Sigmoid colon (tissue), 7 donors: Measurements from ENCODE around the gene TOM1L2. TPM values are rescaled to one million over a fixed set of nuclear protein-coding genes. Genes with fewer than 3 reads are reported as not detected.

Source experiments
- DNase-seq: peaks from one replicate; pipeline ENCODE4 v3.0.0-alpha.2; 2019
- H3K27ac ChIP-seq, 4 donors: fragments of 200-600 bp; sonication (generic); one replicate each; pipeline ENCODE4 v1.5.1; 2016 to 2019; ENCODE audit warnings: mild to moderate bottlenecking in 1 of 4
- H3K27me3 ChIP-seq, 3 donors: fragments of 200-600 bp; sonication (generic); one replicate each; pipeline ENCODE4 v1.5.1; 2019; ENCODE audit warnings: mild to moderate bottlenecking in 1 of 3
- H3K36me3 ChIP-seq, 4 donors: fragments of 200-600 bp; sonication (generic); one replicate each; pipeline ENCODE4 v1.5.1; 2016 to 2019
- H3K4me1 ChIP-seq, 4 donors: fragments of 200-600 bp; sonication (generic); one replicate each; pipeline ENCODE4 v1.5.1; 2017 to 2019
- H3K4me3 ChIP-seq, 4 donors: fragments of 200-600 bp; sonication (generic); one replicate each; pipeline ENCODE4 v1.5.1; 2017 to 2019; ENCODE audit warnings: mild to moderate bottlenecking in 2 of 4, moderate library complexity in 1 of 4
- H3K9me3 ChIP-seq, 4 donors: fragments of 200-600 bp in 3 of 4; sonication (generic) in 3 of 4; one replicate each; pipeline versions ENCODE4 v1.5.1 to v1.6.1; 2013 to 2019
- EP300 ChIP-seq, 4 donors: sonication (generic); formaldehyde crosslinking; IDR thresholded peaks; one replicate each; pipeline ENCODE4 v1.6.1; 2017; ENCODE audit warnings: antibody characterized with exemption in 4 of 4
- POLR2A ChIP-seq, 2 donors: fragments of 450-650 bp; IDR thresholded peaks; one replicate each; pipeline ENCODE4 v1.6.1; 2016; ENCODE audit warnings: antibody characterized with exemption in 2 of 2, mild to moderate bottlenecking in 2 of 2, moderate library complexity in 2 of 2
- POLR2AphosphoS5 ChIP-seq, 4 donors: sonication (generic); formaldehyde crosslinking; IDR thresholded peaks; one replicate each; pipeline ENCODE4 v1.6.1; 2017; ENCODE audit warnings: antibody characterized with exemption in 4 of 4
- WGBS, 2 donors: extraction: QIAGEN DNeasy Blood & Tissue Kit; methylation state at CpG; one replicate each; pipeline ENCODE4 v1.1.7; 2013; 5-methylcytosine and 5-hydroxymethylcytosine counted together
- intact Hi-C: fragments of 100-400 bp; cut with DNase I; formaldehyde crosslinking; loops from one replicate; pipeline ENCODE4 v1.15.1; 2023
- polyA plus RNA-seq, 3 donors: library from polyadenylated mRNA; stranded (reverse); fragments of 200-250 nt; gene quantifications; one replicate each; pipeline ENCODE4 v1.2.3, GENCODE V29; 2013
- total RNA-seq, 4 donors: library from RNA; depleted of rRNA; stranded (reverse); fragments of >200 nt; gene quantifications; one replicate each; pipeline ENCODE4 v1.1.0, GENCODE V29; 2016
- TF ChIP-seq, protein P1 (sequence below), 4 experiments: fragments of 450-650 bp in 3 of 4; fragments of 200-600 bp in 1 of 4; IDR thresholded peaks; one replicate each; pipeline ENCODE4 v1.5.1; 2016 to 2019; ENCODE audit warnings: antibody characterized with exemption in 4 of 4, mild to moderate bottlenecking in 3 of 4, moderate library complexity in 2 of 4
- donor health status: healthy with polysubstance abuse.
- donor health status: Bipolar disorder and iron deficiency.
- donor health status: healthy.

Gene TOM1L2
- total and polyA plus RNA-seq, 7 donors = 13.8 to 215 (median 43.3) TPM

DNA sequence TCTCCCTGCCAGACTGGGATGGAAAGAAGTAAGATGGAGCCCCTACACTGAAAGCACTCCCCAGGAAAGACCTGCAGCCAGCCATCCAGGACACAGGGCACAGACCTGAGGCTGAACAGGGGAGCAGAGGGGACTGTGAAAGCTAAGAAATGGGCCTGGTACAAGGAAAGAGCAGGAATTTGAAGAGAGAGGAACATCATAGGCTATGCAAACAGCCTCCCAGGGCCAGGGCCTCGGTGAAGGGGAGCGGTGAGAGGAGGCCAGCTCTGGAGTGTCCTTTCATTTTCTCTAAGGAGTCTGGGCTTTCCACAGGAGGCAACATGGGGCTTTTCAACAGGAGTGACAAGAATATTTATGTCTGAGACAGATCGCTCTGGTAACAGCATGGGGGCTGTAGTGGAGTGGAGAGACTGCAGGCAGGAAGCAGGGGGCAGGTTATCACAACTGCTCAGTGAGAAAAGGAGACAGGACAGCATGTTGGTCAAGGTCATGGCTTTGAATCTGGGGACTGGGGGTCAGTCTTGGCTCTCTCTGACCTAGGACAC, 50.1 kb downstream of the TOM1L2 start:
- Histone ChIP-seq H3K4me1 (peaks cover 0 to 64% (median 55%) of the 10 kb centered on the region in 4 donors), H3K27ac (peak overlapping the region; percentile 58 to 81 (median 76)), H3K27me3 (no peaks in the 10 kb centered on the region), H3K9me3 (no peaks in the 10 kb centered on the region), H3K36me3 (no peaks in the 10 kb centered on the region), H3K4me3 (no peak overlapping the region)
- TF ChIP-seq POLR2A (IDR thresholded peaks at IDR 0.05) (no peak), POLR2AphosphoS5 (IDR thresholded peaks at IDR 0.05) (no peak), EP300 (IDR thresholded peaks at IDR 0.05) (no peak)
- TF ChIP-seq, protein P1, sequence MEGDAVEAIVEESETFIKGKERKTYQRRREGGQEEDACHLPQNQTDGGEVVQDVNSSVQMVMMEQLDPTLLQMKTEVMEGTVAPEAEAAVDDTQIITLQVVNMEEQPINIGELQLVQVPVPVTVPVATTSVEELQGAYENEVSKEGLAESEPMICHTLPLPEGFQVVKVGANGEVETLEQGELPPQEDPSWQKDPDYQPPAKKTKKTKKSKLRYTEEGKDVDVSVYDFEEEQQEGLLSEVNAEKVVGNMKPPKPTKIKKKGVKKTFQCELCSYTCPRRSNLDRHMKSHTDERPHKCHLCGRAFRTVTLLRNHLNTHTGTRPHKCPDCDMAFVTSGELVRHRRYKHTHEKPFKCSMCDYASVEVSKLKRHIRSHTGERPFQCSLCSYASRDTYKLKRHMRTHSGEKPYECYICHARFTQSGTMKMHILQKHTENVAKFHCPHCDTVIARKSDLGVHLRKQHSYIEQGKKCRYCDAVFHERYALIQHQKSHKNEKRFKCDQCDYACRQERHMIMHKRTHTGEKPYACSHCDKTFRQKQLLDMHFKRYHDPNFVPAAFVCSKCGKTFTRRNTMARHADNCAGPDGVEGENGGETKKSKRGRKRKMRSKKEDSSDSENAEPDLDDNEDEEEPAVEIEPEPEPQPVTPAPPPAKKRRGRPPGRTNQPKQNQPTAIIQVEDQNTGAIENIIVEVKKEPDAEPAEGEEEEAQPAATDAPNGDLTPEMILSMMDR (IDR thresholded peaks at IDR 0.05) = no peak
- 30 to 62% methylated on average over 3 of the region's 3 CpGs for WGBS, 2 donors
- DNase-seq = no peak
- intact Hi-C loops = loop anchor here (2.0 to 5.0 kb wide), 3 partner anchors 45 to 115 kb away; partner anchors contain the start of genes ATPAF2 and GID4

DNA sequence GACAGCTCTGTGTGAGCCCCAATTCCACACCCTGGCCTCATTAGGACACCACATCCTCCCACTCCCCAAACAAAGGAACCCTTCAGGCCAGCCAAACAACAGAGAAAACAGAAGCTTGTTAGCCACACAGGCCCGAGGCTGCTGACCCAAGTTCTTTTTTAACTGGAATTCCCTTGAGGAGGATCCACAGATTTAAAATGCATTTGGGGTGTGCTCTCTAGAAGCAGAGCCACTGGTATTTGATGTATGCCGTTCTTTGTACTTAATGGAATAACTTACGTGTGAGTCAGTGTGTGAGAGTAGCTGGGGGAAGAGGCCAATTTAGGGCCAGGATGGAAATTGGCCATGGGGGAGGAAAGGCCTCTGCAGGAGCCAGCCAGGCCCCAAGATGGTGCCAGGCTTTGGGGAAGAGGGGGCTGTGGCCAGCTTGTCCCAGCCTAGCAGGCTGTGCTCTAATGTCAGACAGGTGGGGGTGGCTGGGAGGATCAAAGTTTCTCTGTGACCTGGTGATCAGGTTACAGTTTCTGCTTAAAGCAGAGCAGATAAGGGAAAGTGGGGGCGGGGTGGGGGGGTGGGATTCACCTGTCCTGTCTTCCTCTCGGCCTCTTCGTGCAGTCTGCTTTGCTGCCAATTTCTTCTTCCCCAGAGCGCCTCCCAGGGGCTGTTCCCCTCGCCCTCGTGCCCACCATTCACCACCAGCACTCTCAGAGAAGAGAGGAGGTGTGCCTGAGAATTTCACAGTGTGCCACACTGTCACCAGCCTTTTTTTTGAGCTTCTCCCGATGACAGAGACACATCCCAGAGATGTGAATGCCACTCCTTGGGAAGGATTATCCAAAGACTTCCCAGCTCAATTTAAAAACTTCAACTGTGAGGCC, 50.8 kb downstream of the TOM1L2 start:
- Histone ChIP-seq H3K4me1 (peaks cover 0 to 57% (median 50%) of the 10 kb centered on the region in 4 donors), H3K4me3 (no peak overlapping the region), H3K9me3 (no peaks in the 10 kb centered on the region), H3K36me3 (no peaks in the 10 kb centered on the region), H3K27ac (peak overlapping the region; percentile 58 to 81 (median 76)), H3K27me3 (no peaks in the 10 kb centered on the region)
- intact Hi-C loops = loop anchor here (2.0 to 5.0 kb wide), 3 partner anchors 44 to 116 kb away; partner anchors contain the start of genes ATPAF2 and GID4
- TF ChIP-seq EP300 (IDR thresholded peaks at IDR 0.05) = no peak
- TF ChIP-seq, protein P1 (IDR thresholded peaks at IDR 0.05) = no peak
- TF ChIP-seq POLR2AphosphoS5 (IDR thresholded peaks at IDR 0.05) = peak in 2 of 4 donors; percentile 26 to 30
- TF ChIP-seq POLR2A (IDR thresholded peaks at IDR 0.05) = no peak
- WGBS, 2 donors = 34 to 59% methylated on average over 10 of the region's 10 CpGs
- DNase-seq = peak; percentile 71

DNA sequence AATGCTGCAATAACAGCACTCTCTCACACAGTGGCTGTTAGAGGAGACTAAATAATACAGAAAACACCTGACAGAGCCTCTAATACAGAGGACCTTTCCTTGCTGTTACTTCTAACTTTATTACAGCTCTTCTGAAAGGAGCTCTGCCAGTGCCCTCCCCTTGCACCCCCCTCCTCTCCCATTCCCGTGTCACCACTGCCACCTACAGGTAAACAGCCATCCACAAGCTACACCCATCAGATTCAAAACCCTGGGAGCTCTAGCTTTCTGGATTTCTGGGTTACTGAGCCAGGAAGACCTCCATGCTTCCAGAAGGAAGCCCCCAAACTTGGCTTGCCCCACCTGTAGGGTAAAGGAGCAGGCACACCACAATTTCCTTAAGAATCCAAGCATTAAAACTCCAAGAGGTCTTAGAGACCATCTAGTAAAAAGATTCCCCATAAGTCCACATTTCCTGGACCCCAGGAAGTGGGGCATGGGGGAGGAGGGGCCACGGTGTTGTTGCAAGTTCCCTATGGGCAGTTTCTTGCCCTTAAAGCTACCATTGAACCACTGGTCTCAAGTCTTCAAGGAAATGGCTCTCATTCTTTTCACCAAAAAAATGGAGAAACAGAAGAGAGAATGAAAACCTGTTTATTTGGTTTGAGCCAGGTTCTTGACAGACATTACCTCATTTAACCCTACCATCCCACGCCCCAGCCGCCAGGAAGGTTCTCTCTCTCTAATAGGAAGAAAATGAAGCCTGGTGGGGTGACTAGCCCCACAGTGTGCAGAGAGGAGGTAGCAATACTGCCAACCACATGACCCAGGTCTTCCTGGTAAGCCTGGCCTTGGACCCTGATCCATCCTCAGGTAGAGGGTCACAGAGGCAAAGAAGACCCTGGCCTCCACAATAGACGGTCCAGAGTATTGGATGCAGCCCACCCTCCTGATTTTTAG, 52.8 kb downstream of the TOM1L2 start:
- Histone ChIP-seq H3K27ac (peak overlapping the region in 3 of 4 donors; percentile 33 to 51 (median 50)), H3K36me3 (no peaks in the 10 kb centered on the region), H3K4me3 (no peak overlapping the region), H3K9me3 (no peaks in the 10 kb centered on the region), H3K27me3 (no peaks in the 10 kb centered on the region), H3K4me1 (peaks cover 0 to 54% (median 47%) of the 10 kb centered on the region in 4 donors)
- peak; percentile 89 for DNase-seq
- TF ChIP-seq, protein P1 (IDR thresholded peaks at IDR 0.05) = peak; percentile 52 to 80 (median 67)
- TF ChIP-seq POLR2A (IDR thresholded peaks at IDR 0.05) = no peak
- TF ChIP-seq POLR2AphosphoS5 (IDR thresholded peaks at IDR 0.05) = peak in 1 of 4 donors; percentile 35
- 31 to 39% methylated on average over 5 of the region's 5 CpGs for WGBS, 2 donors
- intact Hi-C loops = loop anchor here (2.0 to 5.0 kb wide), 4 partner anchors 42 to 239 kb away; partner anchors contain the start of genes ATPAF2, GID4 and RAI1

DNA sequence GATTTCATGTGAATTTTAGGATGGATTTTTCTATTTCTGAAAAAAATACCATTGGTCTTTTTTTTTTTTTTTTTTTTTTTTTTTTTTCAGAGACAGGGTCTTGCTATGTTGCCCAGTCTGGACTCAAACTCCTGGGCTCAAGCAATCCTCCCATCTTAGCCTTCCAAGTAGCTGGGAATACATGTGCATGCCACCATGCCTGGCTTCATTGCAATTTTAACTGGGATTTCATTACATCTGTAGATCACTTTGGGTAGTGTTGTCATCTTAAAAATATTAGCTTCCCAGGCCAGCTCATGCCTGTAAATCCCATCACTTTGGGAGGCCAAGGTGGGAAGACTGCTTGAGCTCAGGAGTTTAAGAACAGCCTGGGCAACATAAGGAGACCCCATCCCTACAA, 54.8 kb downstream of the TOM1L2 start:
- H3K27ac ChIP-seq = no peak overlapping the region
- DNase-seq = peak; percentile 13
- H3K4me1 ChIP-seq = peaks cover 0 to 52% (median 46%) of the 10 kb centered on the region in 4 donors
- no peaks in the 10 kb centered on the region for H3K27me3 ChIP-seq
- no peaks in the 10 kb centered on the region for H3K36me3 ChIP-seq
- H3K4me3 ChIP-seq = no peak overlapping the region
- no peaks in the 10 kb centered on the region for H3K9me3 ChIP-seq
- no peak for TF ChIP-seq POLR2A (IDR thresholded peaks at IDR 0.05)
- intact Hi-C loops = no loop called here
